Fibroblast of lung (primary cell): Measurements from ENCODE around the gene EPS8.

Experiments used
- CTCF ChIP-seq, 2 donors: IDR thresholded peaks in 1 of 2; conservative IDR thresholded peaks in 1 of 2; 1 replicate in 1 of 2; 2 replicates in 1 of 2; pipeline ENCODE4 v1.5.1; 2011 to 2012; ENCODE audit warnings: low read length in 2 of 2, control low read depth in 1 of 2, inconsistent platforms in 1 of 2, low read depth in 1 of 2, mild to moderate bottlenecking in 1 of 2
- EZH2 ChIP-seq: IDR thresholded peaks from 2 replicates; pipeline ENCODE4 v1.5.1; 2012; ENCODE audit warnings: low read length, control low read depth, mild to moderate bottlenecking; ENCODE audit errors: missing control alignments

GRCh38 chr12:15632708-15633107 is 156.5 kb downstream of the EPS8 start:
- no peak for TF ChIP-seq CTCF (conservative IDR thresholded peaks at IDR 0.05 in 1 of 2, IDR thresholded peaks at IDR 0.05 in 1 of 2; ENCODE audit: low read depth in 1 of 2, low read length in 2 of 2)
- TF ChIP-seq EZH2, result no peak
